DMS 273 (cell line): Measurements from ENCODE around the gene NRXN3.

Source experiments
- DNase-seq: peaks from one replicate; lab custom pipeline; 2025; ENCODE audit not compliant: unreplicated experiment; lab: John Stamatoyannopoulos, UW

The NRXN3 gene

DNA sequence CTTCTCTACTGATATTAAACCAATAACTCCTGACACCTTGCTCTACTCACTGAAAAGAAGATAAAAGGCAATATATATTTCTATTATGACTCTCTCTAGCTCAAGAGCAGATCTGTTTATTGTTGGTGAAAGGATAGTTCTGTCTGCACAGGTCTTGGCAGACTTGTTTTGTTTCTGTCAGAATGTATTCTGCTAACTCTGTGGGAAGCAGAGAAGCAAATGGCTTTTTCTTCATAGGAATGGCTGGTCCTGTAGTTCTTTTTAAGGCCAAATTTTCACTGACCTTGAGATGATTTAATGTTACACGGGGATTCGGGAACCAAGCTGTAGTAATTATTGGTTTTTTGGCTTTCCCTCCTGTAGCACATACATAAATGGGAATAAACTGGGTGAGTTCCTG, 1529.0 kb downstream of the NRXN3 start:
- no peak for DNase-seq

DNA sequence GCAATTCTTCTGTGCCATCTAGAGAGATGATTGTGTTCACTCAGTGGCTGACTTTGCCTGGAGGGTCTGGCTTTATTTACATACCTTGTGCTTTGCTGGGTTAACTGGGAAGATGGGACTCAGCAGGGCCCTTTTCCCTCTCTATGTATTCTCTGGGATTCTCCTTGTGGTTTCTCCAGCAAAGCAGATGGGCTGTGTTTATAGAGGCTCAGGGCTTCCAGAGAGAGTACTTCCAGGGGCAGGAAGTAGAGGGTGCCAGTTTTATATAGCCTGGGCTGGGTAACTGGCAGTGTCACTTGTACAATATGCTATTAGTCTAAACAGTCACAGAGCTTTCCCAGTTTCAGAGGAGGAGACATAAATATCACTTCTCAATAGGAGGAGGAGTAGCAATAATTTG, 1531.2 kb downstream of the NRXN3 start:
- peak; percentile 4 for DNase-seq

DNA sequence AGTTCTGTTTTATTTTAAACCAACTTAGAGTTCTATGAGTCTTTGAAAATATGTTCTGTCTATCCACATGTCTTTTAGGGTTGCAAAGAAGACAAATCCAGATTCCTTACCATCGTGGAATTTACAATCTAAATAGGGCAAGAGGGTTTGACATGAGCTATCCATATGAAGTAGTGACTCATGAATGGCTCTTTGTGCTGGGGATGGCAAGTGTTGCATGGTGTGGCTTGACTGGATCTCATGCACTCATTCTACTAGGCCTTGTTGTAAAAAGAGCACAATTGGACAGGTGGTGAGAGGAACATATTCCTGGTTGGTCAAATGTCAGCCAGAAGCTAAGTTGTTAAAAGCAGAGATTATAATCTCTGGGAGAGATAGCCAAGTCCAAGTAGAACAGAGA, 1532.0 kb downstream of the NRXN3 start:
- DNase-seq = no peak

DNA sequence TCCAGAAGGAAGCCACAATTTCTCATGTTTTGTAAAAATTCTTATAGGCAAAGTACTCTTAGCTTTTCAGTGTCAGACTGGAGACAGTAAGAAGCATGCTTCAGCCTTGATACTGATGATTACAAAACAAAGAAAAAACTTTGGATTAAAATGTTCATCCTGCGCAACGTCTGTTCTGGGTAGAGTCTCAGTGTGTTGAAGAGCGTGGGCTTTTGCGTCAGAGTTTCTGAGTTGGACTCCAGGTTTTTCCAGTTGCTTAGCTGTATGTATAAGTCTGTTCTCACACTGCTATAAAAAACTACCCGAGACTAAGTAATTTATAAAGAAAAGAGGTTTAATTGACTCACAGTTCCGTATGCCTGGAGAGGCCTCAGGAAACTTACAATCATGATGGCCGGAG, 1533.0 kb downstream of the NRXN3 start:
- DNase-seq = no peak

DNA sequence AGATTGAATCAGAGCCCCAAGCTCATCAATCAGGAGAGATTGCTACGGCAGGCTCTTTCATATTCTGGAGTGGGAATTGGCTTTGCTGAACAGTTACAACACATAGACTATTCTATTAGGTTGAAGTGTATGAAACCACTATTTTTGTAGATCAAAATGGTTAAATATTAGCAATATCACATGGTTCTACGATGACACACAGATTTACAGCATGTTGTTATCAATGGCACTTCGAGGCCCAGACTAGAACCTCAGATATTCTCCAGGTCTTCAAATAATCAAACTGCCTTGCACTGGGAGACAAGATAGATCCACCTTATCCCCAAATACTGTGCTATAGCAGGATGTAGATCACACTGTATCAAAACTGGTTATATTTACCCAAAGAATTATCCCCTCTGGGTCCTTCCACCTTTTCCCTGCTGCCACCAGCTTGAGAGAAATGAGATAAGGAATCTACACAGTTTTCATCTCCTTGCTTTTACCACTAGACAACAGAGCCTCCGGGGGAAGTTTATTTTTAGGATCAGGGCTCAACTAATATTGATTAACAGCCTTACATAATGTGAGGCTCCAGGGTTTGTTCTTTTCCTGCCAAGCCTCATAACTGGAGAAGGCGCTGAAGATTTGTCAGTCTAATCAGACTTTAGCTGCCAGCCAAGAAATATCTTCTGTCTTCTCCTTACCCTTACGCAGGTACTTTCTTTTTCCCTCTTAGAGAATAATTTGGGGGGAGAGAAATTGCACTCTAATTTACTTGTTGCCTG, 1534.1 kb downstream of the NRXN3 start:
- DNase-seq = no peak

DNA sequence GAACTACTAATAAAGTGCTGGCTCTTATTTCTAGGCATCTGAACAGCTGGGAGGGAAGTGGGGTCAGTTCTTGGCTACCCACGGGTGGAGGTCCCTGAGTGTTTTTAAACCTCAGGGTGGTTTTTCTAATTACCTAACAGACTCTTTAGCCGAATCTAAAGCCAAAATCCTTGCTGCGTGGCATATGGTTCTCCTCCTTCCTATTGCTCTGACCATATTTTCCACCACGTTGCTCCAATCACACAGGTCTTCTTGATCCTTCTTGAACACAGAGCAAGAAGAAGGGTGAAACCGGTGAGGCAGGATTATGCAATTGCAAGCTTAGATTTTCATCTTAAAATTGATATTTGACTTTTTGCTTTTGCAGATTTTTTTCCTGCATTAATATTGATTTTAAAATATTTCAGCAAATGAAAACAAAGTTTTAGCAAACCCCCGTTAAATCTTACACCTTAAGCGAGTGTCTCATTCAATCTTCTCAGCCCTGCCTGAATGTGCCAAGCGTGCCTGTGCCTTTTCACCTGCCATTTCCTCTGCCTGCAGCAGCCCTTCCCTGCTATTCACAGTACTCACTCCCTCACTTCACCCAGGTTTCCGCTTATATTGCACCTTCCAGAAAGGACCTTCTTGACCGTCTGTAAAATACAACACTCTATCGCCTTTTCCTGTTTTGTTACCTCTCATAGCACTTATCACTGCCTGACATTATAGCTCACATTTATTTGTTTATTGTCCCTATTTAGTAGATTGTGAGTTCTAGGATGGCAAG, 1535.1 kb downstream of the NRXN3 start:
- no peak for DNase-seq

DNA sequence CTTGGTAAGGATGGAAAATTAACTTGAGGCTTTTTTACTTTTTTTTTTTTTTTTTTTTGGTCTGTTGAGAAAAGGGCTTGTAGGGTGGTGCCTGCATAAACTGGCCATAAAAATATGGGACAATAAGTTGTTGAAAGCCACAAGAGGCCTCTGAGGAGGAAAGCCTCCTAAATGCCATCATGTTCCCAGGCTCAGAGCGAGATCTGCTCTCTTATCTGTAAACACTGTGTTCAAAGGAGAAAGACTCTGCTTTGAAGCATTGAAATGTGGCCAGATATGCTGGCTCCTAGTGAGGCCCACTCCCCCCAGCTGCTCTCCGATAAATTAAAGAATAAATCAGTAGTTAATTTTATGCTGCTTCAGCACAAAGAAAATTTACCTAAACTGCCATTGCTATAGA, 1536.2 kb downstream of the NRXN3 start:
- peak; percentile 4 for DNase-seq

DNA sequence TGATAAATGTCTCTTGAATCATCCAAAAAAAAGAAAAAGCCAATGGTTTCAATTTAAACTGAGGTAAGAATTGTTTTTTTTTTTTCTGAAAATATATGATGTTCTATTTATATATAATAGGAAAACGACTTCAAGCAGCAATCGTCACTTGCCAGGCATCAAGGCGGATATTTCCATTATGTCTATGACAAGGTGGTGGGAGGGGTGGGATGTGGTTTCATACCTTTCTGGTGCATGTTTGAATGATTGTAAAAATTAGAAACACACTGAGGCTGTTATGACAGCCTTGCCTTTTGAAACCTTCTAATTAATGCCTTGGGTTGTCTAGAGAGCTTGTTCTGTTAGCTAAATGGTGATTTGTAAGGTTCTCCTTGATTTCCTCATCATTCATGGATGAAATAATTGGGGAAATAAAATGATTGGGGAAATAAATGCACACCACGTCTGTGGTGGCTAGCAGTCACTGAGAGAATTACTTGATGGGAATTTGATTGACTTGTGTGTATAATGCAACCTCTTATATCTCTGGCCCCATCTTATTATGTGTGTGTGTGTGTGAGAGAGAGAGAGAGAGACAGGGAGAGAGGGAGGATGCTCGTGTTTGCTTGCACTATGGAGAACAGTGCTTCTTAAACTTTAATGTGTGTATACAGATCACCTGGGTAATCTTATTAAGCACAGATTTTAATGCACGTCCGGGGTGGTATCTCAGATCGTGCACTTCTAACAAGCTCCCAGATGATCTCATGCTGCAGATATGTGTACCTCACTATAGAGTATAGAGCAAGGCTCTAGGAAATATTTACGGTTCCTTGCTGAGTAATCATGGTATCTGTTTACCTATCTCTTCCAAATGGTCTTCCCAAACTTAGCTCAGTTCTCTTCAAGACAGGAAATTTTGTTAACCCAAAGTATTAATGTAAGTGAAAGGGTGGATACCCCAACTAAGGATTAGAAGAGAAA, 1538.5 kb downstream of the NRXN3 start:
- no peak for DNase-seq

DNA sequence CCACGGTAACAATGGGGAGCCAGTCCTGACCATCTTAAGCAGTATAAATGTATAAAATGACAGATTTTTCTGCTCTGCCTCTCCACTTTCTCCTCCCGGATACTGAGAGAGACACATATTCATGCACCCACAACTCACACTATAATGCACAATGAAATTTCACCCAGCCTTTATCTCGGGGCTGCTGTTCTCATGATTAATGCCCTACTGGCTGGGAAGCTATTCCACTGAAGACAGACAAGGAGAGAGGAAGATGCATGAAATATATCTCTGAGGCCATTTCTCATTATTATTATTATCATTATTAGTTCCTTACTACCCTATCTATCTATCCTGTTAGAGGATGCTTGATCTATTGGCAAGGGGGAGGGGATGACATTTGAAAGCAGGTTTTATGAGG, 1539.4 kb downstream of the NRXN3 start:
- no peak for DNase-seq

DNA sequence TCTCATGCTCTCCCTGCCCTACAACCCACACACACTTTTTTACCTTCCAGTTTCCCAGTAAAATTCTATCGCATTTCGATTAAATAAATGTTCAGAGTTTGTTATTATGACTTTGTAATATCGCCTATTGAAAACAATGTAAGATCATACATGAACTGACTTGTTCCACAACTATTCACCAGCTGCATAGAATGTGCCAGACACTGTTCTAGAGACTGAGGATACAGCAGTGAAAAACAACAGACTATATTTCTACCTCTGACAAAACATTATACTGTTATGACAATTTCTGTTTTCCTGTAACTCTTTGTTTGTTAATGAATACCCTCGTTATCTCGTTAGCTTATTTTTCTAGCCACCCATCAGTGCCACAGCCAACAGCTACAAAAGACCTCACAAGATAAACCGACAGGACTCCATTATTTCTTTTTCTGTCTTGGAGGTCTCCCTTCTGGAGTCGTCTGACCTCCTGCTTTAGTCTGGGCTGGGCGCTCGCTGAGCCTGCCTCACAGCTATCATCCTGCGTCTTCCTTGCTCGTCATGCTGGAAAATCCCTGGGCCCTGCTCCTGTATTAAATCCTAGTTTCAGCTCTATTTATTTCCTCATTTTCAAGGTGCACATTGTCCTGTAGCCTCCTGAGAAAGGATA, 1542.3 kb downstream of the NRXN3 start:
- DNase-seq = no peak

DNA sequence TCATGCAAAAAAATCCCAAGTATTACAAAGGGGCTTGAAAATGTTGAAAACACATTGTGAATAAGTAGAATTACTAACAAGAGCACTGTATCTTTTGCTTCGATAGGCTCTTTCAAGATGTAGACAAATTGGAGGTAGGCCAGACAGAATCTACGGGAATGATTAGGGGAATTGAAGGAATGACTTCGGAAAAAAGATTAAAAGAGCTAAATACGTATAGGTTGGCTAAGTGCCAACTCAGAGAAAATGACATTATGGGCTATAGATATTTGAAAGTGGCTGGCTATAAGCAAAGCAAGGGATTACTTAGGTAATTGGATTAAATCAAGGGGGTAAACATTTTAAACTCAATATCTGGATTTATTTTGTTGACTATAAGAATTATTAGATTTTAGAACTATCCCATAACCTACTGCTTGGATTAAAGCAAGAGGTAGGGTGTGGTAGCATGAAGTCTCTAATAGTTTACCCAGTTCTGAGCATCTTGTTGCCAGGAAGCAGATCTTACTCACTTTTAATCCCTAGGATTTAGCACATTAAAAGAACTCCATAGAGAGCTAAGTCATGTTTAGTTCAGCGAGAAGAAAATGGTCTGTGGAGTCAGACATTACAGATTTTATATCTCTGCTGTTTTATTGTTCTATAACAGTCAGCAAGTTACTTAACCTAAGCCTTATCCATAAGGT, 1551.4 kb downstream of the NRXN3 start:
- DNase-seq = no peak

DNA sequence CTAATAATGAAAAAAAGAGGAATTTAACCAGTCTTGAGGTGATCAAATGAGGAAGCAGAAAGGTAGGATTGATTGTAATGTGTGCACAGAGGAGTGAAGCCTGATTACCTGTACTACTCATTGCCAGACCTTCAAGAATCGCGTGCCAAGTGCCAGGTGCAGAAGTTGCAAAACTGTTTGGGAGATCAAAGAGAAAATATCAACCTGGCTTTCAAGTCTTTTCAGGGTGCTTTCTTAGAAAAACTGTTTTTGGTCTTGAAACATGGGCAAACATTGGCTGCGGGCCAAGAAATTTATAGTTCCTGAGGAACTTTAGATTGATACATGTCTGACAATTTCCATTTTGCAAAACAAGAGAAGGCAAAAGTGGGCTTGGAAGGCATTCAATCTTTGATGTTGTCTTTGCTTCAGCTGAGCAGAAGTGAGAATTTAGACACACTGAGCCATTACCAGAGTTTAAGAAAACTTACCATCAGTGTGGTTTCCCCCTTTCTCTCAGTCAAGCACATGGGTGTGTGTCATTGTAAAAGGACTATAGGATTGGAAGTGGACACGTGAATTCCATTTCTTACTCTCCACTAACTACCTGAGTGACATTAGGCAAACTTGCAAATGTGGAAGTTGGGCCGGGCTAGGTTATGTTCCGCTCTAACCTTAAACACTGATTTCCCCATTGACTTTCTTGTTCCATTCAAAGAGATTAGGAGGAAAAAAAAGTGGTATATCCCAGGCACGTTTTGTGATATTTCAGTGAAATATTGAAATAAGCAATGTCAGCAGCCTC, 1555.0 kb downstream of the NRXN3 start:
- peak; percentile 15 for DNase-seq

DNA sequence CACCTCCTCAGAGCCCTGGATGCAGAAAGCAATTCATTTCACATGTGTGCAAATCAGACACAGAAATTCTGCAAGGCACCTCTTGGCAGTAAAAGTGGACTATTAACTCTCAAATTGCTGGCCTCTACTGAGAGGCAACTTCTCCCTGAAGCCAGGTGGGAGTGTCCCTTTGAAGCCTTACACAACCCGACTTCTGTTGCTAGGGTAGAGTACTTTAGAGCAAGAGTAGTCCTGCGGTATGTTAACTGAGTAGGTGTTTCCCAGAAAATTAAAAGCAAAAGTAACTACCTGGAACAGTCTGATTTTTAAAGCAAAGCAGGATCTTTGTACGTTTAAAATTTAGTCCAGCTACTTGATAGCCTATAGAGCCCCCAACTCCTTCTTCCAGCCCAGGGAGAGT, 1557.7 kb downstream of the NRXN3 start:
- no peak for DNase-seq

DNA sequence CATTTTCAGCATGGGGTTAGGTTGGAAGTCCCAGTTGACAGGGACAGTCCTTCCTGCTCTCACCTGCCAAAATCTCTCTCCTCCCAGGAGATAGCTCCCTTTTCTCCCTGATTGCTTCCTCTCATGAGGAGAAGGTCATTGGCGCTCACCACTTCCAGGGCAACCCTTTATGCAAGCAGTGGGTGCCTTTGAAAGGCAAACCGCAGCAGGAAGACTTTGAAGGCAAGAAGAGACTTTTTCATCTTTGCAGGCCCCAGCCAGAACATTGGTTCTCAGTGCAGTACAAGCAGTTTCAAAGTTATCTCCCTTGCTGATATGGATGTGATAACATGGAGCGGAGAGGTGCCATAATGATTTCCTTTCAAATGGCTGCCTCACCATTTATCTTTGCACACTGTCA, 1558.2 kb downstream of the NRXN3 start:
- DNase-seq = no peak

DNA sequence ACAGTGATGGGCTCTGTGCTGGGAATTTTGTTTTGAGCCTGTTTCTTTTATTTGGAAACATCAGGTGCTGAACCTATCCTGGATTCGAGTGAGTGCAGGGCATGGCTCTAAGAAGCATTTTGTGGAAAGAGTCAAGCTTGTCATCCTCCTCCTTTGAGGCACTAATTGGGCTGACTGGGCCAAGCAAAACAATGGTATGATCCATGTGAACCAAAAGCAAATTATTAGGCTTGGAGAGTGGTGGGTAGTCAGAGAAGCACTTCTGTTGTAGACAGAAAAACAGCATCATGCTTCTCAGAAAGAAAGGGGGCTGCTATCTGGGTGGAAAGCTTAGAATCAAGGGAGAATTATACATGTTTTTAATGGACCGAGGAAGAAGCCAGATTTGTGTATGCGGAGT, 1559.6 kb downstream of the NRXN3 start:
- no peak for DNase-seq

DNA sequence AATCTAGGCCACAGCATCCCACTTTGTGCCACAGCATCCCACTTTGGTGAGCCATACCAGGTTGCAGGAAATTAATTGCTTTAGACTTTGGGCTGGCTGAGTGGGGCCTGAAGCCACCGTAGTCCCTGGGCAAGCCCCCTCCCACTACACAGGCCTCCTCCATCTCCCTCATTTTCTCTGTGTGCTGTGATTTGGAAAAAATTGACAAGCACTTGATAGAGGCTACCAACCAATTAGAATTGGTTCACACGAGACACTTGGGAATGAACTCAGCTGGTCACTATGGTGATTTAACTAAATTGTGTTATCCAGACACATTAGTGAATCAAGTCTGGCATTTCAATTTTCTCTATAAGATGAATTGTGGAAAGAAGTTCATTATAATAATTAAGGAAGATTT, 1560.0 kb downstream of the NRXN3 start:
- no peak for DNase-seq

DNA sequence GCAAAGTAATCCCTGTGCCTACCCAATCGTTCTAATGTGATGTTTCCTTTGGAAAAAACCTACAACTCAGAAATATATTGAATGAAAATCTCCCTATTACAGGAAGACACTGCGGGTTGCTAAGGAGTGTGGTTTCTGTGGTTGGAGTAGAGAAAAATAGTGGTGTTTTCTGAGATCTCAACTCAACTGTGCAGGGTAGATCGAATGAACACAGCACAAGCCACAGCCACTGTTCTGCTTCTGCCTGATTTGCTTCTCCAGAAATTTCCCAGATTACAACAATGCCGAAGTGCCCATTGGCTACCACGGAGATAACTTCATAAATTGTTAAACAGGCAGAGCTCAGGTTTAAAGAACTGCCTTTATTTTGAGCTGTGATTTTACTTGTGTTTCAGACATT, 1560.8 kb downstream of the NRXN3 start:
- no peak for DNase-seq

DNA sequence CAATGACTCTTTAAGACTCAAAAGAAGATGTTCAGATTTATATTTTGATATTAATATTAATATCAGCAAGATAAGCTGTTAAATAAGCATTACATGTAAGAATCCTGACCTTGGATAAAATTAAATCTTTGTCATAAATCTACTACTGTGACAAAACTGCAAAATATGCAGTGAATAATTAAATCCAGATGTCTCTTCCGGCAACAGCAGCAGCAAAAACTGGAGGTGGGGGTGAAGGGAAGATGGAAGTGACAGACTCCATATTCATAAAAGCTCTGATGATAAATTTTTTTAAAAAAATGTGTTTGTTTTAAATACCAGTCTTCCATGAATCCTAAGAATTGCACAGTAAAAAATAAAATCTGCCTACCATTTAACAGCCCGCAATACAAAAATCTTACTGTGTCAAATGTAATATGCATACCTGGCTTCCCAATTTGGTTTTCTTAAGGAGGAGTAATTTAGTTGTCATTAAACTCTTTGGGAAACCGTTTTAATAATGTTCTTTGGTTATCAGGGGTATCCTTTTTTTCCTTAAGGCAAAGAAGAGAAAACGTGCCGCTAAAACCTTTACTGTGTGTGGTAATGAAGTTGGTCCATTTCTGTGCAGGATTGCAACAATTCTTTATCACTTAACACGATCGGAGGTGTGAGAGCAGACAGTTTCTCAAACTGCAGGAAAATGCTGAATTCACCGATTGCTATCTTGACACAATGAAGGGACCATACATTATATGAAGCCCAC, 1562.9 kb downstream of the NRXN3 start:
- DNase-seq = no peak

DNA sequence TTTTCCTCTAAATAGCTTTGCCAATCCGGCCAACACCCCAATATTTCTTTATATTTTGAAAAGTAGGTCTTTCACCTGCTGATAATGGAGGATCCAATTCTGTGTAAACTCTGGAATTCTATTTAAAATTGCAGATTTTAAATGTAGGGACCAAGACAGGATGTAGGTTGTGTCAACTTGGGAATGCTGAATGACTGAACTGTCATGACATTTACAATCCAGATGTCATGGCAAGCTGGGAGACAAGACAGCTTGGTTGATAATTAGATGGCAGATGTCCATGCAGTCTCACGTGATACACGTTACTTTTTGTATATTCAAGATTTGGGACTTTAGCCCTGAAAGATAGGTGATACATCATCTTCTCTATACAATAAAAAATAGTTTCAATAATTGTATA, 1564.0 kb downstream of the NRXN3 start:
- DNase-seq = peak; percentile 56
